Stimulated activated naive CD8-positive, alpha-beta T cell treated with anti-CD3 and anti-CD28 coated beads, Interleukin-15, Interleukin-2, amounts not matched to agents 100 U/mL and 50 U/mL, for 24 hours (primary cell): ENCODE data around the gene DHRS1.
A peak's percentile ranks its signal among the peaks of the same experiment; 100 is the strongest.
"Not testable (repeated sequence)": the region's sequence is repeated elsewhere in the genome, so short reads cannot be mapped to it uniquely, and the experiment has no call there.

Experiments
- ATAC-seq: fragments of 150-1000 bp; cut with Tn5 transposase; one replicate; pipeline ENCODE4 v1.10.0; 2021
- DNase-seq: peaks from one replicate; pipeline ENCODE4 v3.0.0; 2021

DHRS1 gene

GRCh38 chr14:24327914-24328313 is 28.3 kb upstream of the DHRS1 start:
- DNase-seq: peak; percentile 40
- ATAC-seq: not testable (repeated sequence)

- no peak for ATAC-seq
Measured at GRCh38 chr14:24327303-24327702, 27.7 kb upstream of the DHRS1 start.

GRCh38 chr14:24325963-24326362 is 26.4 kb upstream of the DHRS1 start:
- DNase-seq: no peak
- ATAC-seq: no peak

More at GRCh38 chr14:24327303-24327702, 27.7 kb upstream of the DHRS1 start:
- no peak for DNase-seq

GRCh38 chr14:24325041-24325530 is 25.5 kb upstream of the DHRS1 start:
- no peak for DNase-seq
- ATAC-seq: no peak

DNA sequence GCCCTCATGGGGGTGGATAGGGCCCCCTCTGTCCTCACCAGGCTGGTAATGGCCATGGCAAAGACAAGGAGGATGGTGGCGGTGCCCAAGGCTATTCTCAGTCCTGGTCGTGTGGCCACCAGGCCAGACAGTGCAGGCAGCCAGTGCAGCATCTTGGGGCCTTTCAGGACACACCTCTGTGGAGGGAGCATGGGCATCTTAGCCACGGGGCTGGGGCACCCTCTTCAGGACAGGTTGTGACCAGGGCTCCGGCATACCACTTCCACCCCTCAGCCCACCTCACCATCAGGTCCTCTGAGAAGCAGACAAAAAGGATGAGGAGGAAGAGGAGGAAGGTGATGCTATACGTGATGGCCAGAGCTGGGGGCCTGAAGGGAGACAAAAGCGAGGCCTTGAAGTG is 24.4 kb upstream of the DHRS1 start:
- ATAC-seq (no peak), DNase-seq (no peak)

- DNase-seq (no peak), ATAC-seq (no peak)
Measured at GRCh38 chr14:24323341-24323740, 23.8 kb upstream of the DHRS1 start.

DNA sequence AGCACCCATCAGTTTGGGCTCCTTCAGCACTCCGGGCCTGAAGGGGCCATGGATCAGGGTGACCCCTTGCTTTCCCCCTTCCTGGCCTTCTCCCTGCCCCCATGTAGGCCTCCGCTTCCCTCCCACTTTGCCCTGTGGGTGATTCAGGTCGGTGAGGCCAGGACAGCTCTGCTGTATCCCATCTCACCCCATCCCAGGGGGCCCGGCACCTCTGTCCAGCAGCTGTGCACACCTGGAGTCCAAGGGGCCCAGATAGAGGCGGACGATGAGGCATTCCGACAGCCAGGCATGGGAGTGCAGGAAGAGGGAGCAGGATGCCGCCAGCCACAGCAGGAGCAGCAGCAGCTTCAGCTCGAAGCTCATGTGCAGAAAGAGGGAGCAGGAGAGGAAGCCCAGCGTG is 23.1 kb upstream of the DHRS1 start:
- no peak for DNase-seq

DNA sequence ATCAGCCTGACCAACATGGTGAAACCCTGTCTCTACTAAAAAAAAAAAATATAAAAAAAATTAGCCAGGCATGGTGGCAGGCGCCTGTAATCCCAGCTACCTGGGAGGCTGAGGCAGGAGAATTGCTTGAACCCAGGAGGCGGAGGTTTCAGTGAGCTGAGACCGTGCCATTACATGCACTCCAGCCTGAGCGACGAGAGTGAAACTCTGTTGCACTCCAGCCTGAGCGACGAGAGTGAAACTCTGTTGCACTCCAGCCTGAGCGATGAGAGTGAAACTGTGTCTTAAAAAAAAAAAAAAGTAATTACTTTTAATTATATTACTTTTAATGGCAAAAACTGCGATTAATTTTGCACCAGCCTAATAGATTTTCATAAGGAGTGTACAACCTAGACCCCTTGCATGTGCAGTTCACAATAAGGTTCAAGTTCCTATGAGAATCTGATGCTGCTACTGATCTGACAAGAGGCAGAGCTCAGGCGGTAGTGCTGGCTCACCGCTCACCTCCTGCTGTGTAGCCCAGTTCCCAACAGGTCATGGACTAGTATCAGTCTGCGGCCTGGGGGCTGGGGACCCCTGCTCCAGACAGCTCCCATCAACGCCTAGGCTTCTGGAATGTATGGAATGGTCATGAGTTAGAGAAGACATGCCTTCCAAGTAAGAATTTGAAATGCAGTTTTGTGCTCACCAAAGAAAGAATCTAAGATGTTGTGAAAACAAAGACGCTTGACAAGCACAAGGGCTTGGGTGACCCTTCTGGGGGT is 21.8 kb upstream of the DHRS1 start:
- ATAC-seq (no peak), DNase-seq (no peak)

More for the DNA sequence above, 23.1 kb upstream of the DHRS1 start:
- ATAC-seq: no peak

- no peak for DNase-seq
- peak; percentile 24 for ATAC-seq
Measured at GRCh38 chr14:24317141-24317928, 17.8 kb upstream of the DHRS1 start.

DNA sequence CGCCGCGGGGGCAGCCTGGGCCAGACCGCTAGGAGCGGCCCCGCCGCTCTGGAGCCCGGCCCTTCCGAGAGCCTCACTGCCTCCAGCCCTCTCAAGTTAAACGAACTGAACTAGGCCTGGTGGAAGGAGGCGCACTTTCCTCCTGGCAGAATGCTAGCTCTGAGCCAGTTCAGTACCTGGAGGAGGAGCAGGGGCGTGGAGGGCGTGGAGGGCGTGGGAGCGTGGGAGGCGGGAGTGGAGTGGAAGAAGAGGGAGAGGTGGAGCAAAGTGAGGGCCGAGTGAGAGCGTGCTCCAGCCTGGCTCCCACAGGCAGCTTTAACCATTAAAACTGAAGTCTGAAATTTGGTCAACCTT is 17.0 kb upstream of the DHRS1 start:
- DNase-seq (no peak), ATAC-seq (no peak)

- no peak for ATAC-seq
- no peak for DNase-seq
Measured at GRCh38 chr14:24315807-24316596, 16.4 kb upstream of the DHRS1 start.

GRCh38 chr14:24315243-24315806 is 15.7 kb upstream of the DHRS1 start:
- ATAC-seq (no peak), DNase-seq (no peak)

GRCh38 chr14:24314377-24315193 is 15.0 kb upstream of the DHRS1 start:
- DNase-seq: no peak
- no peak for ATAC-seq

- DNase-seq (no peak), ATAC-seq (no peak)
Measured at GRCh38 chr14:24313913-24314312, 14.3 kb upstream of the DHRS1 start.

GRCh38 chr14:24312736-24313507 is 13.3 kb upstream of the DHRS1 start:
- ATAC-seq (no peak), DNase-seq (peak; percentile 35)

- DNase-seq (no peak), ATAC-seq (no peak)
Measured at GRCh38 chr14:24311837-24312615, 12.4 kb upstream of the DHRS1 start.

DNA sequence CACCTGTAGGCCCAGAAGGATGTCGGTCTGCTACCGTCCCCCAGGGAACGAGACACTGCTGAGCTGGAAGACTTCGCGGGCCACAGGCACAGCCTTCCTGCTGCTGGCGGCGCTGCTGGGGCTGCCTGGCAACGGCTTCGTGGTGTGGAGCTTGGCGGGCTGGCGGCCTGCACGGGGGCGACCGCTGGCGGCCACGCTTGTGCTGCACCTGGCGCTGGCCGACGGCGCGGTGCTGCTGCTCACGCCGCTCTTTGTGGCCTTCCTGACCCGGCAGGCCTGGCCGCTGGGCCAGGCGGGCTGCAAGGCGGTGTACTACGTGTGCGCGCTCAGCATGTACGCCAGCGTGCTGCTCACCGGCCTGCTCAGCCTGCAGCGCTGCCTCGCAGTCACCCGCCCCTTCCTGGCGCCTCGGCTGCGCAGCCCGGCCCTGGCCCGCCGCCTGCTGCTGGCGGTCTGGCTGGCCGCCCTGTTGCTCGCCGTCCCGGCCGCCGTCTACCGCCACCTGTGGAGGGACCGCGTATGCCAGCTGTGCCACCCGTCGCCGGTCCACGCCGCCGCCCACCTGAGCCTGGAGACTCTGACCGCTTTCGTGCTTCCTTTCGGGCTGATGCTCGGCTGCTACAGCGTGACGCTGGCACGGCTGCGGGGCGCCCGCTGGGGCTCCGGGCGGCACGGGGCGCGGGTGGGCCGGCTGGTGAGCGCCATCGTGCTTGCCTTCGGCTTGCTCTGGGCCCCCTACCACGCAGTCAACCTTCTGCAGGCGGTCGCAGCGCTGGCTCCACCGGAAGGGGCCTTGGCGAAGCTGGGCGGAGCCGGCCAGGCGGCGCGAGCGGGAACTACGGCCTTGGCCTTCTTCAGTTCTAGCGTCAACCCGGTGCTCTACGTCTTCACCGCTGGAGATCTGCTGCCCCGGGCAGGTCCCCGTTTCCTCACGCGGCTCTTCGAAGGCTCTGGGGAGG is 11.3 kb upstream of the DHRS1 start, which contains the start of gene LTB4R:
LTB4R (plus strand) TSS at position 857 of the 959 bp plus-strand sequence. CDS start 4,150 bp downstream, outside the sequence.
- DNase-seq (peak; percentile 71), ATAC-seq (peak; percentile 80)

DNA sequence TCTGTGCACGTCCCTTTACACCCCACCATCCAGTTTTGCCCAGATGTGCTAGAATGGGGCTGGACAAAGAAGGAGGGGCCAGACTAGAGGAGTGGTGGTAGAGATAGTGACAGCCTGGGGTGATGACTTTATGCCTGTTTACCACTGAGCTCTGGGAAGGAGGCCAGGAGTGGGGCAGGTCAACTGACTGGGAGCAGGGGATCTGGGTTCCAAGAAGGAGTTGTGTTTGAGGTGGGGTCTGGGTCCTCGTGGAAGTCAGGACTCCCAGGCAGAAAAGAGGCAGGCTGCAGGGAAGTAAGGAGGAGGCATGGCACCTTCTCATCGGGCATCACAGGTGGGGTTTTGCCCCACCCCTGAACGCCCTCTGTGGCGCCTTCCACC is 10.7 kb upstream of the DHRS1 start:
- ATAC-seq (no peak), DNase-seq (peak; percentile 10)
